Measurements from ENCODE around the gene TMEM17.
"Not testable (repeated sequence)": the region's sequence is repeated elsewhere in the genome, so short reads cannot be mapped to it uniquely, and the experiment has no call there.

DNA sequence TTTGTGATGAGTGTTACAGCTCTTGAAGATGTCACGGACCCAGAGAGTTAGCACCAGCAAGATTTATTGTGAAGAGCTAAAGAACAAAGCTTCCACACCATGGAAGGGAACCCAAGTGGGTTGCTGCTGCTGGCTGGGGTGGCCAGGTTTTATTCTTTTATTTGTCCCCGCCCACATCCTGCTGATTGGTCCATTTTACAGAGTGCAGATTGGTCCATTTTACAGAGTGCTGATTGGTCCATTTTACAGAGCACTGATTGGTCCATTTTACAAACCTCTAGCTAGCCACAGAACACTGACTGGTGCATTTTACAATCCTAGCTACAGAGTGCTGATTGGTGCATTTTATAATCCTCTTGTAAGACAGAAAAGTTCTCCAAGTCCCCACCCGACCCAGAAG, 29.5 kb upstream of the TMEM17 start:
- TF ChIP-seq POLR2AphosphoS5 (IDR thresholded peaks at IDR 0.05): not testable (repeated sequence)
- TF ChIP-seq, protein P1, sequence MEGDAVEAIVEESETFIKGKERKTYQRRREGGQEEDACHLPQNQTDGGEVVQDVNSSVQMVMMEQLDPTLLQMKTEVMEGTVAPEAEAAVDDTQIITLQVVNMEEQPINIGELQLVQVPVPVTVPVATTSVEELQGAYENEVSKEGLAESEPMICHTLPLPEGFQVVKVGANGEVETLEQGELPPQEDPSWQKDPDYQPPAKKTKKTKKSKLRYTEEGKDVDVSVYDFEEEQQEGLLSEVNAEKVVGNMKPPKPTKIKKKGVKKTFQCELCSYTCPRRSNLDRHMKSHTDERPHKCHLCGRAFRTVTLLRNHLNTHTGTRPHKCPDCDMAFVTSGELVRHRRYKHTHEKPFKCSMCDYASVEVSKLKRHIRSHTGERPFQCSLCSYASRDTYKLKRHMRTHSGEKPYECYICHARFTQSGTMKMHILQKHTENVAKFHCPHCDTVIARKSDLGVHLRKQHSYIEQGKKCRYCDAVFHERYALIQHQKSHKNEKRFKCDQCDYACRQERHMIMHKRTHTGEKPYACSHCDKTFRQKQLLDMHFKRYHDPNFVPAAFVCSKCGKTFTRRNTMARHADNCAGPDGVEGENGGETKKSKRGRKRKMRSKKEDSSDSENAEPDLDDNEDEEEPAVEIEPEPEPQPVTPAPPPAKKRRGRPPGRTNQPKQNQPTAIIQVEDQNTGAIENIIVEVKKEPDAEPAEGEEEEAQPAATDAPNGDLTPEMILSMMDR (IDR thresholded peaks at IDR 0.05): not testable (repeated sequence)
